ENCODE measurements around the gene AAR2.

DNA sequence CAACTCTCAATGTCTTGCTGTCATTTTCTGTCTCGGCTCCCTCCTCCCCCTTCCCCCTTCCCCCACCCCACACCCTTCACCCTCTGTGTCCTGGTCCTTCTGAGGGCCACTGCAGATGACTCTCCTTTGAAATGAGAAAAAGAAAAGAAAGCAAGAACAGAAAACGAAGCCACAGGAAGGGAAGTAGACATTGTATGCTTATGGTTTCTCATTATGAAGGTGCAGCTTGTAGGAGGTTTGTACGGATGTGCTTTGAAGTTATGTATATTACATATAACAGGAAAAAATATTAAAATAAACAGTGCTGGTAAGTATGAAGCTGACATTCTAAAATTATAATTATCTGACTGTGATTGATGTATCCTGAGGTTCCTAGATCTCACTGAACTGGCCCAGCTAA lies 6.3 kb upstream of the AAR2 start:
- TF ChIP-seq, protein P1, sequence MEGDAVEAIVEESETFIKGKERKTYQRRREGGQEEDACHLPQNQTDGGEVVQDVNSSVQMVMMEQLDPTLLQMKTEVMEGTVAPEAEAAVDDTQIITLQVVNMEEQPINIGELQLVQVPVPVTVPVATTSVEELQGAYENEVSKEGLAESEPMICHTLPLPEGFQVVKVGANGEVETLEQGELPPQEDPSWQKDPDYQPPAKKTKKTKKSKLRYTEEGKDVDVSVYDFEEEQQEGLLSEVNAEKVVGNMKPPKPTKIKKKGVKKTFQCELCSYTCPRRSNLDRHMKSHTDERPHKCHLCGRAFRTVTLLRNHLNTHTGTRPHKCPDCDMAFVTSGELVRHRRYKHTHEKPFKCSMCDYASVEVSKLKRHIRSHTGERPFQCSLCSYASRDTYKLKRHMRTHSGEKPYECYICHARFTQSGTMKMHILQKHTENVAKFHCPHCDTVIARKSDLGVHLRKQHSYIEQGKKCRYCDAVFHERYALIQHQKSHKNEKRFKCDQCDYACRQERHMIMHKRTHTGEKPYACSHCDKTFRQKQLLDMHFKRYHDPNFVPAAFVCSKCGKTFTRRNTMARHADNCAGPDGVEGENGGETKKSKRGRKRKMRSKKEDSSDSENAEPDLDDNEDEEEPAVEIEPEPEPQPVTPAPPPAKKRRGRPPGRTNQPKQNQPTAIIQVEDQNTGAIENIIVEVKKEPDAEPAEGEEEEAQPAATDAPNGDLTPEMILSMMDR (IDR thresholded peaks at IDR 0.05), result no peak
- no peak for TF ChIP-seq POLR2A (IDR thresholded peaks at IDR 0.05)

Data from body of pancreas (tissue), 4 donors.